ENCODE measurements around the gene GTSE1. TPM values are rescaled to one million over a fixed set of nuclear protein-coding genes. Genes with fewer than 3 reads are reported as not detected.

GTSE1 gene
- total RNA-seq, 1 experiment from 2014 or later = 13.9 TPM

GRCh38 chr22:46365166-46365624 lies 68.5 kb downstream of the GTSE1 start:
- no peak for DNase-seq (ENCODE audit: low spot score)

GRCh38 chr22:46366327-46366731 lies 69.7 kb downstream of the GTSE1 start:
- DNase-seq (ENCODE audit: low spot score) = no peak

- no peak for DNase-seq (ENCODE audit: low spot score)
These were observed 70.4 kb downstream of the GTSE1 start for GRCh38 chr22:46366801-46367706.

DNA sequence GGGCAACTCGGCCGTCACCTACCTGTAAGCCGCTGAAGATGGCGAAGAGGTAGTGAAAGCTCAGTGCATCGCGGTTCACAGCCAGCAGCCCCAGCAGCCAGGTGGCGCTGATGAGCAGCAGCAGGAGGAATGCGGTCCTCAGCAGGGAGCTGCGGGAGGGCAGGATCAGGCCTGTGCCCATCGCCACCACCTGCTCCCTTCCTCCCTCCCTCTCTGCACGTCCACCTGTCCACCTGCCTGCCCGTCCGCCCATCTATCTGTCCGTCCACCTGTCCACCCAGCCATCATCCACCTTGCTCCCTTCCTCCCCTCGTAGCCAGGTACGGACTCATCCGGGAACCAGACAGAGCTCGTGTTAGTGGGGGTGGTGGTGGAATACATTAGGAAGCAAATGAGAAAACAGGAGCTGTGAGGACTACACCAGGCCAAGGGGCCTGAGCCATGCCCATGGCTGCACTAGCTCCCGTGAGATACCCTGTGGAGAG lies 71.1 kb downstream of the GTSE1 start:
- peak; percentile 49 for DNase-seq (ENCODE audit: low spot score)

GRCh38 chr22:46368422-46368821 lies 71.8 kb downstream of the GTSE1 start:
- DNase-seq (ENCODE audit: low spot score) = no peak

DNA sequence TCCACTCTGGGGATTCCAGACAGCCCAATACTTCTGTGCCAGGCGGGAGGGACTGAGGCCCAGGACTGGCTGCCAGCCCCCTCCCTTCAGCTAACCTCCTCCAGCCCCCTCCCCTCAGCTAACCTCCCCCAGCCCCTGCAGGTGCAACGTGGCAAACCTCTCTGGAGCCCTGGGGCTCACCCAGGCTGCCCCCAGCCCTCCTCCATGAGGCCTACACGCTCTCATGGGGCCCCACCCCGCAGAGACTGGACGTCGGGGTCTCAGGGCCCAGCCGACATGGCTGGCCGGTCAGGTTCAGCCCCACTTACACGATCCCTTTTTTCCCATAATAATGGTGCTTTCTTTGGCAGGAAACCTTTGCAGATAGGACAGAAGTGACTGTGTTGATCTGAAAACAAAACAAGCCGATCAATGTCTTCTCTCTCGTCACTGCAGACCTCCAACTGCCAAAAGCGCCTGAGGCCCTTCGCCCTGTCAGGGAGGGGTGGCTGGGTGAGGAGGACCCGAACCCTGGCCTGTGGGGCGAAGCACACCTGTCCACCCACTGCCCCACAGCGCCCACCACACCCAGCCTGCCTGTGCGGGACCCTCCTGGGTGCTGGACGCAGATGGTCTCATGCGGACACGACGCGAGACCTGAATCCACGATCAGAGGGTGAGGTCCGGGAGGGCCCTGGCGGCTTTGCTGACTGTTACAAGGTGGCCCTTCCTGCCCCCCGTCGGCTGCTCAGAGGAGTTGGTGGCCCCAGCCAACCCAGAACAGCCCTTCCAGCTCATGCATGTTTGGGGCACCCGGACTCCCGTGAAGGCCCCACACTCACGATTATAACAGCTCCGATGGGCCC lies 72.4 kb downstream of the GTSE1 start:
- DNase-seq (ENCODE audit: low spot score) = no peak

DNA sequence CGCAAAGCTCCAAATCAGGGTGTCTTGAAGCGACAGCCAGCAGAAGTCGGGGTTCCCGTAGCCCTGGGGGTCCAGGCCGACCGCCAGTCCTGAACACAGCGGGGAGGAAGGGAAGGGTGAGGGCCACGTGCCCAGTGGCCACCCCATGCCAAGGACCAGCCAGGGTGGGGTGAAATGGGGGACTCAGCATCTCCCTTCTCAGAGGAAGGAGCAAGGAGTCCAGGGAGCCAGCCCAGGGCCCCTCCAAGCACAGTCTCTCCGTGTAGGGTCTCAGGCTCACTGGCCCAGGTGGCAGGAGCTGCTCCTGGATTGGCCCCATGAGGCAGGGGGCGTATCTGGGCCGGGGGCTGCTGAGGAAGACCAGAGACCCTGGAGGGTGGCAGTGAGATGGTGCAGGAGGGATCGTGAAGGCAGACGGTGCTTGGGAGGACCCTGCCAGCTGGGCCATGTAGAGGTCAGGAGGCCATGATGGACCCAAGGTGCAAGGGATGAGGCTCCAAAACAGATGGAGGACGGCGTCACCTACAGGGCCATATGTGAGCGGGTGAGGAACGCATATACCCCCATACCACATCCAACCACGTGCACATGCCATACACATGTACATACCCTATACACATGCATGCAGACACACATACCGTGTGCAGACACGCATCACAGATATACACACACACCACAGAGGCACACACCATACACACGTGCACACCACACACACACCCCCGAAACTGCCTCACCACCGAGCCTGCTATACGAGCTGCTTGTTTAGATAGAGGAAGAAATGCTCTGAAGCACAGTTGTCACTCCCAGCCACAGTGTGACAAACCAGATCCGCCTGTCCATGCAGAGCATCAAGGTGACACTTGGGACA lies 73.3 kb downstream of the GTSE1 start:
- no peak for DNase-seq (ENCODE audit: low spot score)

DNA sequence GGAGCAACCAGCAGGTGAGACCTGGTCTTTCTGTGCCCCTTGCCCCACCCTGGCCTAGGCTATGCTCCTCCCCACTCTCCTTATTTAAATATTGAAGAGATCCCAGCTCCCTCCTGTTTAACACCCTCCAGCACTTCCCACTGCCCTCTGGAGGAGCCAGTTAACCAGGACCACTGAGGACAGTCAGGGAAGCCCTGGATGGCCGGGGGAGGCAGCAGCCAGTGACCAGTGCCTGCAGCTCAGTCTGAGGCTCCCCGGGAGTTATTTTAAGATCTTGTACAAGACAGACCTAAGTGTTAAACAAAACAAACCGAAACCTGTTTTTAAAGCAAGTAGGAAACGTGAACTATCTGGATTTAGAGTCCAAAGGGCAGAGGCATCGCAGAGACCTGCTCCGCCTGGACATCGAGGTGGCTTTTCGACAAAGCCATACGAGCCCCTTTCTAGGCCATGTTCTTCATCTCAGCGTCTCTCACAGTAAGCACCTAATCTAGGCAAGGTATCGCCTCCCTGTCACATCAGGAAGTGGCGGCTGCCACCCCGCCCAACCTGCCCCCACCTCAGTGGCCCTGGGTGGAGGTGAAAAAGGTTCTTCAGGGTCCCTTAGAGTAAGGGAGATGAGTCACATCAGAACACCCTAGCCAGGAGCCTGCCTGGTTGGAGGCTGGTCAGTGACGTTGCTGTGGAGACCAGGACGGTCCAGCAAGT lies 74.1 kb downstream of the GTSE1 start:
- no peak for DNase-seq (ENCODE audit: low spot score)

- DNase-seq (ENCODE audit: low spot score) = no peak
These were observed 75.1 kb downstream of the GTSE1 start for GRCh38 chr22:46371623-46372226.

- no peak for DNase-seq (ENCODE audit: low spot score)
These were observed 76.0 kb downstream of the GTSE1 start for GRCh38 chr22:46372686-46373085.

- DNase-seq (ENCODE audit: low spot score) = no peak
These were observed 76.5 kb downstream of the GTSE1 start for GRCh38 chr22:46373159-46373558.

DNA sequence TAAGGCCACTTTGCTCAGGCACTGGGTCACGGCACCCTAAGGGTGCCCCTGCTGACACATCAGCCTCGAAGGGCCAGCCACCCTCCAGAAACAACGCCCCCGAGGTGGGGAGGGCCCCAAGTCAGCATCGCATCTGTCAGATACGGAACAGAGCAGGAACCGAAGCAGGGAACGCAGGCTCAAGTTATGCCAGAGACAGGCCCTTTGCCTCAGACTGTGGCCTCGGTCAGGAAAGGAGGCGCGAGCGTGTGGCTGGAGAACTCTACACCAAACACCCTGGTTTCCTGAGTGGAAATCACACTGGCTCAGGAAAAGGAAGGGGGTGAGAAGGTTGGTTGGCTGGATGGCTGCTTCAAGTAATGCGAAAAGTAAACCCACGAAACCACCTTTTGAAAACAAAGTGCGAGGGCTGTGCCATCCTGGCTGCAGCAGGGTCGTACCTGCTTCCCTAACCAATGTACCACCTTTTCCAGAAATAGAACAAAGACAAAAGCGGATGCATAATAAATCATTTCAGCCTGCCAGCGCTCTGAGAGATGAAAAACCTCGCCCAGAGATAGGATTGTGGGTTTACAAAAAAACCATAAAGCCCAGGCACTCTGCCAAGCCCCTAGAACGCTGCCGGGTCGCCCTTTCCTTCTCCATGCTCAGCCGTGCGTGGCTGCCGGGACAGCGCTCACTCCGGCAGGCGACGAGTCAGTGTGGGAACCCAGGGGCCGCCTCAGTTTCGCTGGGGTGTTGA lies 77.4 kb downstream of the GTSE1 start:
- no peak for DNase-seq (ENCODE audit: low spot score)

- DNase-seq (ENCODE audit: low spot score) = no peak
These were observed 78.2 kb downstream of the GTSE1 start for GRCh38 chr22:46374663-46375474.

- DNase-seq (ENCODE audit: low spot score) = no peak
These were observed 79.4 kb downstream of the GTSE1 start for GRCh38 chr22:46376111-46376510.

- DNase-seq (ENCODE audit: low spot score) = no peak
These were observed 80.3 kb downstream of the GTSE1 start for GRCh38 chr22:46376908-46377524.

GRCh38 chr22:46377525-46378425 lies 81.1 kb downstream of the GTSE1 start:
- DNase-seq (ENCODE audit: low spot score) = peak; percentile 29

GRCh38 chr22:46378426-46379065 lies 81.9 kb downstream of the GTSE1 start:
- DNase-seq (ENCODE audit: low spot score) = no peak

Measured in H4 (cell line).